NCI-H526 (cell line): Measurements from ENCODE around the gene CHRNA4.
"Not testable (repeated sequence)": the region's sequence is repeated elsewhere in the genome, so short reads cannot be mapped to it uniquely, and the experiment has no call there.

Experiments used
- DNase-seq, 2 experiments: peaks; one replicate each; lab custom pipeline; 2025; lab: John Stamatoyannopoulos, UW

The CHRNA4 gene

DNA sequence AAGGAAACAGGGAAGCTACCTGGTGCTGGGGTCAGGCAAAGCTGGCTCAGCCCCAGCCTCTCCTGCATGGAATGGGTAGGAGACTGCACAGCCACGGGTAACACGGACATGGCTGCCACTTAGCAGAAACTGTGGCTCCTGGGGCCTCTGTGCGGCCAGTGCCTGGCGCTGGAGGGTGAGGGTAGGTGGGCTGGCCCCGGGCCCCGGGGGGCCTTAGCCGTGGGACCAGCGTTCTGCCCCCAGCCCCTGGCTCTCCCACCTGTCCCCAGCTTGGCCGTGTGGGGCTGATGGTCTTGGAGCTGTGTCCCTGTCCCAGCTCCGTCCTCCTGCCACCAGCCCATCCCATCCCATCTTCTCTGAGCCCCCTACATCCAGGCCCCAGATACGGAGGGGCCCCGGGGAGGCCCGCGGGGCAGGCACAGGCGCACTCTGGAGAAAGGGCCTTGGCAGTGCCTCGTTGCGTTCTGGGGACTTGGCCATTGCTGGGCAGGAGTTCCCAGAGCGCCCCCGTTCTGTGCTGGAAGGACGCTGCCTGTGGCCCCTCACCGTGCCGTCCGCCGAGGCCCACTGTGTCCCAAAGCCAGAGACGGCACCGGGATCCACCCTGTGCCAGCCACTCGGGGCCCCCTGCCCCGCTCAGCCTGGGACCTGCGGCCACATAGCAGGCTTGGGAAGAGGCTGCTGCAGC is 12.2 kb downstream of the CHRNA4 start:
- no peak for DNase-seq

DNA sequence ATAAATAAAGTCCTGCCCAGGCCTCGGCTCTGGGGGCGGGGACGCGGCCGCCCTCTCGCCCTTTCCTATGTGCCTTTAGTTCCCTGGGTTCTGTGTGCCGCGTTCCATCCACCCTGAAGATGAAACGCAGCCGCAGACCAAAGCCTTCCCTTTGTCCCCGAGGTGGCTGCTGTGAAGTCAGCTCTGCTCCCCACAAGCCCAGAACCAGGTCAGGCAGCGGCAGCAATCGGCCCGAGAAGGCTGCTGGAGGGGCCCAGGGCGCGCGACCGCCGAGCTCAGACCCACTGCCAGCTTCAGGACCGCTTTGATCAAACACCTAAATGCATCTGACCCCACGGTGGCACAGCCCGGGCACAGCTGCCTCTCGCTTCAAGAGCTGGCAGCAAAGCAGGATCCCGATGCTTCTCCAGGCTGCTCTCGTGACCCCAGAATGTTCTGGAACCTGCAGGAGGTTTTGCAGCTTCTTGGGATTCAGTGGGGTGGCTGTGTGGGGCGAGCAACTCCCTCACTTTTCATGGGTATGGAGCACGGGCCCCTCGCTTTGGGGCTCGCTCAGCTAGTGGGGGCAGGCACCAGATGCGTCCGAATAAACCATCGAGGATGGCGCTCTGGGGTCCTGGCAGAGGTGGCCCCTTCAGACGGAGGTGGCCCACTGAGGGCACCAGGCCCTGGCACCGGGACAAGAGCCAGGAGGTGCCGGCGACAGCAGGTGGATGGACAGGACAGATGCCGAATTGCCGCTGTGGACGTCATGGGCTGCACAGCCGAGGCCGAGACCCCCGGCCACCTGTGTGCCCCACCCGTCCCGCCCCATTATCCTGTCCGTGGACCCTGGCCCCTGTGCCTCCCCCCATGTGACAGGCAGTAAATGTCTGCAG is 13.0 kb downstream of the CHRNA4 start:
- no peak for DNase-seq

DNA sequence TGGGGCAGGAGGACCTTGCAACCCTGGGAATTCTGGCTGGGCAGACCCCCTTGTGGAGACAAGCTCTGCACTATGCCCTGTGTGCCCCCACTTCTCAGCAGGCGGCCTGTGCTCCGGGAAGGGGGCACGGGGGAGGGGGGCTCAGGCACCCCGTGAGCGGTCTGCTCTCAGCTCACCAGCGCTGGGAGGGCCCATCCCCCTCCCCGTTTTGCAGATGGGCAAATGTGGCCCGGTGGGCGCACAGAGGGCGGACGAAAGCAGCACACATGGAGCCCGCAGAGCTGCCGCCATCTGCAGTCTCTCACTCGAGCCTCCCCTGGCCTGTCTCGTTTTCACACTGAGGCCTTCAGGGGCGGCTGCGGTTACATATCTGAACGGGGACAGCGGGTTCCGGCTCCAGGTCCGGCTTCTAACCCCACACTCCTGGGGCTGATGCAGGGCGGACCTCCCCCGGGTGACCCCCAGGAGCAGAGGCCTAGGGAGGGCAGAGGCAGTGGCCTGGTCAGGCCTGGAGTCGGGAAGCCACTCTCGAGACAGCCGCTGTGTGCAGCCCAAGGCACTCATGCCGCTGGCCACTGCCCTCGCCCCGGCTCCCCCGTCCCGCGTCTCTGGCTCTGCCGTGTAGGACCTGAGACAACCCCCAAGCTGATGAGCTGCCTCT is 13.9 kb downstream of the CHRNA4 start:
- no peak for DNase-seq

DNA sequence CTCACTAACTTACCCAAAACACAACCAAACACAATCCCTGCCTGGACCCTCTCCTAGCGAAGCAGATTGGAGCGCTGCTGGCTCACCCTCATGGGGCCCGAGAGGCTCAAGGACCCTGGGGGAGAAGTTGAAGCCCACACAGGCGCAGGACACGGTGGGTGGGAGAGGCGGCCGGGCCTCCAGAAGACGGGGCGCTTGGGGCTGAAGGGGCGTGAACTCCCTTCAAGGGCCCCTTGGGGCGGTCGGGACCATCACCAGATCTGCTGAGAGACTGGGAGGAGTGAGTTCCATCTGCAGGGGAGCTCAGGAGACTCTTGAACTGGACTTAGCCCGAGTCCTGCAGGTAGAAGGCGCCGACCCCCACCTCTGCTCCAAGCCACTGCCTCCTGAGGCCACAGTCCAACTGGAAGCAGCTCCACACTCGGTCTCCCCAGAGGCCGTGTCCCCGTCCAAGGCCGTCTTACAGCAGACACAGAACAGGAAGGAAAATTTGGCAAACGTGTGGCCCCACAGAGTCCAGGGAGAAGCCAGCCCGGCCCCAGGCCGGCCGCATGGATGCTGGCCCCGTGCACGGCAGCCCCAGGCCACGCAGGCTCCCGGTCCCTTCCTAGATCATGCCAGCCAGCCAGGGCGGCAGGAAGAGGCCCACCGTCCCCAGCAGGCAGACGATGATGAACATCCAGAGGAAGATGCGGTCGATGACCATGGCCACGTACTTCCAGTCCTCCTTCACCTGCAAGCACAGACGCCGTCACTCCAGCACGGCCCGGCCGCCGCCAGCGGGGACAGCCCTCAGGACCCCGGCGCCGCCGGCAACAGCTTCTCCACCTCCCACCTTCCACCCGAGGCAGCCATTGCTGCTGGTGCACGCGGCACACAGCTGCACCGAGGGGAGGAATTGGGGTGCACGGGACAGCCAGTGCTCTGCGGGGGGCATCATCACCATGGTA is 14.7 kb downstream of the CHRNA4 start:
- DNase-seq: no peak

DNA sequence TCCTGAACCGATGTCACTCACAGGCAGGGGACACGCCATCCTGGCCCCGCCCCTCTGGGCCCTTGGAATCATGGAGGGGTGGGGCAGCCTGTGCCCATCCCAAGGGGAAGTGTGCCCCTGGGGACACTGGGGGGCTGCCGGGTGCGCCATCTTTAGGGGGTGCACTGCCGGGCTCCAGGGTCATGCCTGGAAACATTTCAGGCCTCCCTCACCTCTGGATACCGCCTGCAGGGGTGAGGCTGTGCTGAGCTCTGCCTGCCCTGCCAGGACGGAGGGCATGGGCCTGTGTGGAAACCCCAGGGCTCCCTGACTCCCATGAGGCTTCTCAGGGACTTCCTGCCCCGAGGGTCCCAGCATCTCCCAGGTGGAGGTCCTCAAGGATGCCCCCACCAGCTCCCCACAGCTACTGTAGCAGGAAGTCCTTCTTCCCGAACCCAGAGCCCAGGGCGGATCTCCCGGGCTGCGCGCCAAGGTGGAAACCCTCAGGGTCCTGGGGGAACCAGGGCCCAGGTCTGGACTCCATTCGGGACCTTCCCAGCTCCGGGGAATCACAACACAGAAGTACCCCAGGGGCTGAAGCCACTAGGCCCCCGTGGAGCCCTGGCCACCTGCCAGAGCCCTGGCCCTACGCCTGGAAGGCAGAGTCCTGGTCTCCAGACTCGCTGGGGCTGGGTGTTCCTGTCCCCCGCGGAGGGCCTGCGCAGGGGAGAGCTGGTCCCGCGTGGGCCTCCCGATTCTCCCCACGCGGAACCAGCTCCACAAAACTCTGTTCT is 15.6 kb downstream of the CHRNA4 start:
- no peak for DNase-seq

DNA sequence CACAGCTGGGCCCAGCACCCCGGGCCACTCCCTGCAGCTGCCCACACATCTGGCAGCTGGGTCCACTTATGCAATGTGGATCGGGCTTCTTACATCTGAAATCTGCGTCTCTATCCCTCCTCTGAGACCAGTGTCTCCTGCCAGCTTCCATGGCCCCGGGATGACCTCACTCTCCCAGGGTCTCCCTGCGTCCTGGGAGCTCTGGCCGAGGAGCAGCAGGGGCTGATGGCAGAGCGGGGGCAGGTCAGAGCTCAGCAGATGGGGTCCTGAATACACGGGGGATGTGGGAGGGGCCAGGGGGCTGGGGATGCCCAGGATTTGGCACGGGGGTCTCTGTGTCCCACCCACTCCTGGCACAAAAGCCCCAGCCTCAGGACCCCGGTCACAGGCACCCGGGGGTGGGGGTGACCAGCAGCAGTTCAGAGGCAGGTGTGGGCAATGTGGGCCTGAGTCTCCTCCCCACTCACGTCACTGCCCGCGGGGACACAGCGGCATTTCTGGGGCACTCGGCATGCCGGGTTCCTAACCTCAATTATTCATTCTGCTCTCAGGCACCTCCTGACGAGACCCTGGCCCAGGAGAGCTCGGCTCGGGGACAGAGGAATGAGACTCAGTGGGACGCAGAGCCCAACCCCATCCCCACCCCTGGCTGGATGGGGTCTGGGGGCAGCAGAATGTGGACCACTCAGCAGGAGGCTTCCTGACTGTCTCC is 16.4 kb downstream of the CHRNA4 start:
- DNase-seq: no peak

DNA sequence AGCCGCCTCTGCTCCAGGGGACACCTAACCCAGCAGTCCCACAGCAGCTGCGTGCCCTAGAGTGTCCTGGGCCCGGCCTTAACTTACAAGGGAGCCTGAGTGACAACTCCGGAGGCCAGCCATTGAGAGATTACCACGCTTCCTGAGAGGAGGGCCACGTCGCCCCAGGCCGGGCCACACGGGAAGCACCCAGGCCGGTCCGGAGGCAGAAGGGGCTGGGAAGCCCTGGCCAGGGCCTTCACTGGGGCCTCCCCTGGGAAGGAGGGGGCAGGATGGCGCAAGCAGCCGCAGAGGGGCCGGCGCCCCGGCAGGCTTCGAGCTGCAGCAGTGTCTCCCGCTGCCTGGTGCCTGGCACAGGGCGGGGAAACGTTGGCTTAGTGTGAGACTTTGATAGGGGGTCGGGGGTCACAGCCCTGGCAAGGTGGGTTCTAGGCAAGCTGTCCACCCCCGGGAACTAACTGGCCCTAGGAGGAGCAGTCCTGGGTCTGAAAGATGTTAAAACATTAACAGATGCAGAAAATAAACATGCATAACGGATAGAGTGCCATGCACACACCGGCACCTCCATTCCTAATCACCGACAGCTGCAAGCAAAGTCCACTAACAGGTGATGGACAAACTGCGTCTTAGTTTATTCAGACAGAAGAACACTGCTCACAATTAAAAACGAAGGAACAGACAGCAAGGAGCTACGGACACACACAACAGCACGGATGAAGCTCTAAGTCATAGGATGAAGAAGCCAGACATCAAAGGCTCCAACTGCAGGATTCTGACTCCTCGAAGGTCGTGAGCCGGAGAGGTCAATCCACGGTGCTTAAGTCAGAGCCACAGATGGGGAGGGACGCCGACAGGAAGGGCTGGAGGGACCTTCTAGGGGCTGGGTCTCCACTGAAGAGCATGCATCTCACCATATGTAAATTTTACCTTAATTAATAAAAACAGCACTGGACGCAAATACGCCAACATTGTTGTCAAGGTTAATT is 17.4 kb downstream of the CHRNA4 start:
- DNase-seq: no peak

DNA sequence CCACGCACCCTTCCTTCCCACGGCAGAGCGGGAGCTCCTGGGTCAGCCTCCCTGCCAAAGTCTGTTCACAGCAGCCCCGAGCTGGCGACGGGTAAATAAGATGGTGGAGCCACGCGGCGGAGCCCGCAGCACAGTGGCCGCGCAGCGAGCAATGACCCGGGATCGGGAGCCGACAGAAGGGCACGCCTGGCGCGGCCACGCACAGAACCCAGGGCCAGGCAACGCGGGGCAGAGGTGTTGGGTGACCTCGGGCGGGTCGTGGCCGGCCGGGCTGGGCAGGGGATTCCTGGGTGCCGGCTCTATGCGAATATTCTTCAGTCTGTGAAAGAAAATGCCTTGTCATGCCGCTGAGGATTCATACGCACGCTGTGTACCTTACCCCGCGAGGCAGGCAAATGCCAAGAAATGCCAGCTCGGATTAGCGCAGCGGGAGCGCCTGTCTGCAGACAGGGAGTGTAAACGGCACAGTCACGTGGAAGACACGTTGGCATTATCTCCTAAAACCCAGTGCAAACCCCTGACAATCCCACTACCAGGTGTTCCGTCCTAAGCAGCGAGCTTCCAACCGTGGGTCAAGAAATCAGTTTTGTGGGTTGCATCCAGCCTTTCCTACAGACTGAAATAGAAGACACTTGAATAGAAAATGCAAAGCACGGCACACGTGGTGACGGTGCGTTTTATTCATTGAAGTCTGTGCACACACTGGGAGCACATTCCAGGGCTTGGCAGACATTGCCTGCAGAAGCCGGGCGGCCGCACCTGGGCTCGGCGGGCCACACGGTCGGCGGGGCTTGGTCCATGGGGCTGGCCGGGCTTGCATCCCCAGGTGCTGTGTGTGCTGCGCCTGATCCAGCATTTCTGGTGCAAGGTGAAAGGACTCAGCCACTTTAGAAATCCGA is 18.3 kb downstream of the CHRNA4 start:
- DNase-seq: peak; percentile 74 to 83

DNA sequence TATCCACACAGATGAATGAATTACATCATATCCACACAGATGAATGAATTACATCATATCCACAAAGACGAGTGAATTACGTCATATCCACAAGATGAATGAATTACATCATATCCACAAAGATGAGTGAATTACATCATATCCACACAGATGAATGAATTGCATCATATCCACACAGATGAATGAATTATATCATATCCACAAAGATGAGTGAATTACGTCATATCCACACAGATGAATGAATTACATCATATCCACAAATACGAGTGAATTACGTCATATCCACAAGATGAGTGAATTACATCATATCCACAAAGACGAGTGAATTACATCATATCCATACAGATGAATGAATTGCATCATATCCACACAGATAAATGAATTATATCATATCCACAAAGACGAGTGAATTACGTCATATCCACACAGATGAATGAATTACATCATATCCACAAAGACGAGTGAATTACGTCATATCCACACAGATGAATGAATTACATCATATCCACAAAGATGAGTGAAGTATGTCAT is 20.9 kb downstream of the CHRNA4 start:
- DNase-seq: not testable (repeated sequence)

DNA sequence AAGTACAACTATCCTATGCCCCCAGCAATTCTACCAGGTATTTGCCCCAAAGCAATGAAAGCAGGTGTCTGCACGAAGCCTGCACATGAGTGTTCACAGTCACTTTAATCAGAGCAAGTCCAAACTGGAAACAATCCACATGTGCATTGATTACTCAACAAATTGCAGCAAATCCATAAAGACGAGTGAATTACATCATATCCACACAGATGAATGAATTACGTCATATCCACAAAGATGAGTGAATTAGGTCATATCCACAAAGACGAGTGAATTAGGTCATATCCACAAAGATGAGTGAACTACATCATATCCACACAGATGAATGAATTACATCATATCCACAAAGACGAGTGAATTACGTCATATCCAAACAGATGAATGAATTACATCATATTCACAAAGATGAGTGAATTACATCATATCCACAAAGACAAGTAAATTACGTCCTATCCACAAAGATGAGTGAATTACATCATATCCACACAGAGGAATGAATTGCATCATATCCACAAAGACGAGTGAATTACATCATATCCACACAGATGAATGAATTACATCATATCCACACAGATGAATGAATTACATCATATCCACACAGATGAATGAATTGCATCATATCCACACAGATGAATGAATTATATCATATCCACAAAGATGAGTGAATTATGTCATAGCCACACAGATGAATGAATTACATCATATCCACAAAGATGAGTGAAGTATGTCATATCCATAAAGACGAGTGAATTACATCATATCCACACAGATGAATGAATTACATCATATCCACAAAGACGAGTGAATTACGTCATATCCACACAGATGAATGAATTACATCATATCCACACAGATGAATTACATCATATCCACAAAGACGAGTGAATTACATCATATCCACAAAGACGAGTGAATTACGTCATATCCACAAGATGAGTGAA is 21.7 kb downstream of the CHRNA4 start:
- DNase-seq: not testable (repeated sequence)

DNA sequence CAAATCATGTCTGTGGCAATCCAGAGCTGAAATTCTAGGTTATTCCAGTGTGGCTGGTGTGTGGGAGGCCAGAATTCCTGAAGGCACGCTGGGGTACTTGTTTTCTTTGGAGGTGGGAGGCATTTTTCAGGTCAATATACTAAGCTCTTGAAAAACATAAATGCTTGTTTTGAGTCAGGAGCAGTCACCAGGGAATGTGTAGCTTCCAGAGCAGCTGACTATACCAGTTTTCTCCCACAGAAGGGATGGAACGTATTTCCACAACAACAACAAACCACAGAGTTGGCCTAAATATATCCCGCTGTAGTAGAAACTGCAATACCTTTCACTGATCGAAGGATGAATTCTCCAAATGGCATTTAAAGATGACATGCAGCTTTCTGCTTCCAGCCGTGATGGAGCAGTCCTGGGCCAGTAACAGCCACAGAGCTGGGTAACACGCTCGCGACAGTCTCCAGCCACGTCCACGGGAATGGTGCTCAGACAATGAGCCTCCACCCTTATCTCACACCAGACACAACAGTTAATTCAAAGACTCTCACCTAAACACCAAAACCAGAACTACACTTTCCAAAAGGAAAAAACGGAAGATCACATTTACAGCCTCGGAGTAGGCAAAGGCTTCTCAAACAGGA is 23.2 kb downstream of the CHRNA4 start:
- DNase-seq: no peak

DNA sequence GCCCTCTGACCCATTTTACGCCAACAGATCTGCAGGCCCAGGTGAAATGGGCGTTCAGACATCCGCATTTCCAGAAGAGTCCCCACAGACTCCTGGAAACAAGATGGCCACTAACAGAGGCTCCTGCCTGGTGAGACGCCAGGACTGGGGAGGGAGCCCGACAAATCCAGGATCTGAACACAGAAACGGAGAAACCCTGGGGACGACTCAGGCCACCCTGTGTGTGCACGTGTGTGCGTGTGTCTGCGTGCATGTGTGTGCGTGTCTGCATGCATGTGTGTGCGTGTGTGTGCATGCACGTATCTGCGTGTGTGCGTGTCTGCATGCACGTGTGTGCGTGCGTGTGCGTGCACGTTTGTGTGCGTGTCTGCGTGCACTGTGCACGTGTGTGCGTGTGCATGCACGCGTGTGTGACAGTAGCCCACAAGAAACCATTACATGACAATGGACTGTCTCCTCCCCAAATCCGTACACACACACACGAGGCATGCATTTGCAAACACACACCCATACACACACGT is 24.9 kb downstream of the CHRNA4 start:
- no peak for DNase-seq

DNA sequence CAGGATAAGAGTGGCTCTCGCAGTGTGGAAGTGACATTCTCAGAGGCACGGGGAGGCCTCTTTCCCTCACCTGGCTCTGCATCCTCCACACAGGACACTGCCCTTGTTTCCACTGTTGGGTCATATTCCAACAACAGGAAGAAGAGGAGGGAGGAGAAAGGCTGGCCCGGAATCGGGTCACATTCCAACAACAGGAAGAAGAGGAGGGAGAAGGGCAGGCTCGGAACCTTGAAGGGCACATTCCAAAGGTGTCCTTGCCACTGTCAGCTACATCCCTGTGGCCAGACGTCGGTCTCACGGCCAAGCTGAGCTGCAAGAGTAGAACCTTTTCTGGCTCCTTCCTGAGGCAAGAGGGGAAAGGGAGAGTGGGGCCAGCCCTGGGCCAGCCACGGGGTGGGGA is 25.4 kb downstream of the CHRNA4 start:
- no peak for DNase-seq

DNA sequence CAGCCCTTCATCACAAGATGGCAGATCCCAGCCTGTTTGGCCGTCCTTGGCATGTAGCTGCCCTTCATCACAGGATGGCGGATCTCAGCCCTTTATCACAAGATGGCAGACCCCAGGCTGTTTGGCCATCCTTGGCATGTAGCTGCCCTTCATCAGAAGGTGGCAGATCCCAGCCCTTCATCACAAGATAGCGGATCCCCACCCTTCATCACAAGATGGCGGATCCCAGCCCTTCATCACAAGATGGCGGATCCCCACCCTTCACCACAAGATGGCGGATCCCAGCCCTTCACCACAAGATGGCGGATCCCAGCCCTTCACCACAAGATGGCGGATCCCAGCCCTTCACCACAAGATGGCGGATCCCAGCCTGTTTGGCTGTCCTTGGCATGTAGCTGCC is 26.1 kb downstream of the CHRNA4 start:
- not testable (repeated sequence) for DNase-seq

DNA sequence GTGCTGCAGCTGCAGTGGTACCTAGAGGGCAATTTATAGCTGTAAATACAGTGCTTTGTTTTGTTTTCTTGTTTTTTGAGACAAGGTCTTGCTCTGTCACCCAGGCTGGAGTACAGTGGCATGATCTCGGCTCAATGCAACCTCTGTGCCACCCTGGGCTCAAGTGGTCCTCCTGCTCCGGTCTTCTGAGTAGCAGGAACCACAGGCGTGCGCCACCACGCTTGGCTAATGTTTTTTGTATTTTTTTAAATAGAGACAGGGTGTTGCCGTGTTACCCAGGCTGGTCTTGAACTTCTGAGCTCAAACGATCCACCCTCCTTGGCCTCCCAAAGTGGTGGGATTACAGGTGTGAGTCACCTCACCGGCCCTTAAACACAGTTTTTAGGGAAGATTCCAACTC is 26.8 kb downstream of the CHRNA4 start:
- DNase-seq: no peak
